Measurements from ENCODE around the gene SZT2. TPM values are rescaled to one million over a fixed set of nuclear protein-coding genes. Genes with fewer than 3 reads are reported as not detected.
A peak's percentile ranks its signal among the peaks of the same experiment; 100 is the strongest.
"Not testable (repeated sequence)": the region's sequence is repeated elsewhere in the genome, so short reads cannot be mapped to it uniquely, and the experiment has no call there.

SZT2 gene
- total RNA-seq, 2 experiments from 2014 or later: 55.6 to 57.8 TPM

DNA sequence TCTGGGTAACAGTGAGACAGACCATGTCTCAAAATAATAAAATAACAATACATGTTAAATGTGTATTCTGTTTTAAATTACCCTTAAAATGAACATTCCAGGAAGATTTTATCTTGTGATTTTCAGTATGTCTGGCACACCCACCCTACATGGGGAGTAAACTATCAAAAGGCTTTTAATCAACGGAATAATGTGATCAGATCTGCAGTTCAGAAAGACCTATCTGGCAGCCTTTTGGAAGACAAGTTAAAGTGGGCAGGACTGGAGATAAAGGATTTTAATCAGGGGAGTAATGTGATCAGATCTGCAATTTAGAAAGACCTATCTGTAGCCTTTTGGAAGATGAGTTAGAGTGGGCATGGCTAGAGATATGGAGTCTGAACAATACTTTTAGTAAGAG lies 10.2 kb upstream of the SZT2 start:
- no peak overlapping the region for H3K4me3 Mint-ChIP-seq
- POLR2A ChIA-PET: no interaction called here
- CTCF ChIA-PET: no interaction called here
- H3K4me1 Mint-ChIP-seq: no peaks in the 10 kb centered on the region
- DNase-seq: no peak
- no peak overlapping the region for H3K27ac Mint-ChIP-seq
- H3K27me3 Mint-ChIP-seq: no peaks in the 10 kb centered on the region
- H3K9me3 Mint-ChIP-seq: no peaks in the 10 kb centered on the region
- peaks cover 34% of the 10 kb centered on the region for H3K36me3 Mint-ChIP-seq (ENCODE audit: low read depth)

DNA sequence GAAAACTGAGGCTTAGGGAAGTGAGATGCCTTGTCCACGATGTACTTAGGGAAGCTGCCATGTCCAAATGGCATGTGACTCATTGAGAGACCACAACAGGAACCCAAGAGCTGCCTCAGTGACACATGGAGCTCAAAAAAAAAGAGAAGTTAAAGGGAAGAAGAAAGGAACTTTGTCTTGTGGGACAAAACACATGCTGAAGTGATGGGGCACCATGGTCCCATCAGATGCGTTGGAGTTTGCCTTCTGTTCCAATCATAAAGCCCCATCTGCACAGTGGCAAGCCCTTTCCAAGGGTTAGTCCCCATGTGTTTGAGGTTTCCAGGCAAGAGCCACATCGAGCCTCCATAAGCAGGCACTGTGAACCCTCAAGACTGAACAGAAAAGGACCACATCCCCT lies 8.1 kb upstream of the SZT2 start:
- no peaks in the 10 kb centered on the region for H3K27me3 Mint-ChIP-seq
- CTCF ChIA-PET: no interaction called here
- H3K4me3 Mint-ChIP-seq: no peak overlapping the region
- DNase-seq: no peak
- H3K36me3 Mint-ChIP-seq (ENCODE audit: low read depth): peaks cover 48% of the 10 kb centered on the region
- no peaks in the 10 kb centered on the region for H3K9me3 Mint-ChIP-seq
- no peak overlapping the region for H3K27ac Mint-ChIP-seq
- POLR2A ChIA-PET: interaction anchor here (2.0 kb wide), 1 partner anchor 13 kb away, joined by 5 read pairs; the partner anchor contains the start of gene ELOVL1
- no peaks in the 10 kb centered on the region for H3K4me1 Mint-ChIP-seq

DNA sequence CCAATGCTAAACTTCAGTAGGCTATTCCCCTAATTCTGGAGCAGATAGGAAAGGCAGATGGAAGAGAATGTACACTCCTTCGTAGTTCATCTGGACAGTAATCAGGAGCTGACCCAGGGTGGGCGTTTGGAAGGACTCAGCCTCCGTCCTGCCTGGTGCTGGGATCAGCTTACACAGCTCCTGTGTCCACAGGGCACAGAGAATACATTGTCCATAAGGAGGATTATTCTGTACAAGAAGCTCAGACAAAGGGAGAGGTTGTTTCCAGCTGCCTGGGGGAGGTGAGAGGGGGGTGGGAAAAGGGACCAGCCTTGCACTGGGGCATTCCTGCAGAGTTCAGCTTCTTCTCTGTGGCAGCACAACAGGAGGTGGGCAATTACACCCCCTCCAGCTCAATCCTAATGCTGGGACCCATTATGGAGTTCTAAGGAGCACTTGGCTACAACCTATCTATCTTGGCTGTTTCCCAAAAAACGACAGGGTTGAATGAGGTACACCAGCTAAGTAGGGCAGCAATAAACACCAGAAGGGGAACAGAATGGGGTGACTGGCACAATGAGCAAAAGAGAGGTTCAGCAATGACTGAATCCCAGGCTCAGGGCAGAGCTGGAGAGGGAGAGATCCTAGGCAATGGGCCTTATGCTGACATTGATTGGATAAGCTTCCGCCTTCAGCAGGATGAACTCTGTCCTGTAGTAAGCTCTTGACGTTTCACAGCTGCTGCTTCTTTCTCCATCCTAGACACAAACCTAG lies 7.5 kb upstream of the SZT2 start:
- no peak for DNase-seq
- Mint-ChIP-seq H3K4me3 (no peak overlapping the region), H3K9me3 (no peaks in the 10 kb centered on the region), H3K4me1 (no peaks in the 10 kb centered on the region), H3K36me3 (ENCODE audit: low read depth) (peaks cover 52% of the 10 kb centered on the region), H3K27ac (no peak overlapping the region), H3K27me3 (no peaks in the 10 kb centered on the region)
- CTCF ChIA-PET: no interaction called here
- POLR2A ChIA-PET: interaction anchor here (2.0 kb wide), 1 partner anchor 14 kb away, joined by 5 read pairs; the partner anchor contains the start of gene ELOVL1

DNA sequence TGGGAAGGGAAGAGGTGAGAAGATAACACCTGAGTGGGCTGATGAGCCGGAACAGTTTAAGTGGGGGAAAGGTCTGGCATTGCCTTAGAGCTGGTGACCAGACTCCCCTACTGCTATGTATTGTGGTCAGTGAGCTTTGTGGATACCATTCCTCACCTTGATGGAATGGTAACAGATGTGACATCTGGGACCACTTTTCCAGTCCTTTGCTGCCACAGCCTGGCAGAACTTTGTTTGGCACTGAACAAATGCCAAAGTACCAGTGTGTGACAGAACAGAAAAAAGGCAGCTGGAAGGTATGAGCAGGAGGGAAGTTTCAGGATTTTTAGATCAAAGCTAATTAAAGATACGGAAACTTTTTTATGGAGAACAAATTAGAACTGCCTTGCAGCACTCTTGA lies 6.2 kb upstream of the SZT2 start:
- peaks cover 52% of the 10 kb centered on the region for H3K36me3 Mint-ChIP-seq (ENCODE audit: low read depth)
- no peak for DNase-seq
- no peaks in the 10 kb centered on the region for H3K27me3 Mint-ChIP-seq
- ChIA-PET CTCF (no interaction called here), POLR2A (interaction anchor here (1.4 kb wide), 1 partner anchor 71 kb away, joined by 3 read pairs; the partner anchor contains the start of gene HYI)
- no peak overlapping the region for H3K4me3 Mint-ChIP-seq
- no peaks in the 10 kb centered on the region for H3K9me3 Mint-ChIP-seq
- no peak overlapping the region for H3K27ac Mint-ChIP-seq
- H3K4me1 Mint-ChIP-seq: peaks cover 10% of the 10 kb centered on the region

DNA sequence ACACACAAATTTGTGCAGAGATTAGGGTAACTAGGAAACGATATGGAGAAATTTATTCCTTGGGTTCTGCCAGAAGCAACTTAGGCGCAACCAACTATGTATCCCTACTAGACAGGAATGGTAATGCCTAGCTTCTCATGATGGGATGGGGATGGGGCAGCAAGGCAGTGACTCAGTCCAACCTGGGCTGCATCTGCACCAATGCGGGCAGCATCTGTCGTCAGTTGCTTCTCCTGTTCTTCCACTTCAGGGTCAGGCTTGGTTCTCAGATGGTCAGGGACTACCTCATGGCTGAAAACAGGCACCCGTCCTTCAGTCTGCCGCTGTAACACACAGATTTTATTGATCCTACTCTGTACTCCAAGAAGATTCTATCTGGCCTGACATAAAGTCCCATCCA lies 3.0 kb upstream of the SZT2 start:
- no peaks in the 10 kb centered on the region for H3K27me3 Mint-ChIP-seq
- no peak overlapping the region for H3K27ac Mint-ChIP-seq
- ChIA-PET POLR2A (interaction anchor here (1.2 kb wide), 1 partner anchor 27 kb away, joined by 3 read pairs; no protein-coding TSS in a partner anchor), CTCF (interaction anchor here (2.1 kb wide), 1 partner anchor 19 kb away, joined by 6 read pairs; the partner anchor contains the start of gene ELOVL1)
- no peak overlapping the region for H3K4me3 Mint-ChIP-seq
- H3K4me1 Mint-ChIP-seq: peaks cover 36% of the 10 kb centered on the region
- no peak for DNase-seq
- H3K36me3 Mint-ChIP-seq (ENCODE audit: low read depth): peaks cover 47% of the 10 kb centered on the region
- H3K9me3 Mint-ChIP-seq: no peaks in the 10 kb centered on the region

DNA sequence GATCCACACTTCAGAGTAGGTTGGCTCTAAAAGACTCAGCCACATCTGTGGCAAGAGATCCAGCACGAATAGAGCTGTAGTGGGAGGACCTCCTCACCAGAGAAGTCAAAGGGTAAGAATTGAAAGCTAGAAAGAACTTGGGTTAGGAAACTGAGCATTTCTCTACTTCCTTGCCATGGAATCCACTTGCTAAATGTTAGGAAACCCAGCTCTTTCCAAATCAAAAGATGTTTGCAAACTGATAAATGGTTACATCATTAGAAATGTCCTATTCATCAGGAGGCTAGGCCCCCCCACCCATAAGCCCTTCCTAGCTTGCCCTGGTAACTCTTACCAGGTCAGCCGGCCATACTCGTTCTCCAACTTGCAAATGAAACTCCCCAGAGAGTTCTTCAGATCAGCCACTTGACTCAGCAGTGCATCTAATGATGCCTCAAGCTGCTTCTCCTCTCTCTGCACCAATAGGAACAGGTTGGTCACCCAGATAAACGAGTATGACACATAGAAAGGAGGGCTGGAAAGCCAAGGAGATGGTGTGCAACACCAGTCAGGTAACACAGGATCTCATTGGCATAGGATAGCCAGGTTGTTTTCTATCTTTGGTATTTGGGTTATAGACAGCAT lies 1.6 kb upstream of the SZT2 start:
- Mint-ChIP-seq H3K4me1 (peaks cover 41% of the 10 kb centered on the region), H3K36me3 (ENCODE audit: low read depth) (peaks cover 45% of the 10 kb centered on the region), H3K9me3 (no peaks in the 10 kb centered on the region), H3K4me3 (peak overlapping the region; percentile 100), H3K27me3 (no peaks in the 10 kb centered on the region), H3K27ac (peak overlapping the region; percentile 95)
- DNase-seq: no peak
- POLR2A ChIA-PET: interaction anchor here (0.9 to 4.1 kb wide), 6 partner anchors 10 to 262 kb away, joined by 5 to 54 read pairs (median 6); partner anchors contain the start of genes CDC20, ELOVL1 and KDM4A
- CTCF ChIA-PET: interaction anchor here (1.5 to 2.4 kb wide), 3 partner anchors 10 to 20 kb away, joined by 4 to 13 read pairs (median 6); partner anchors contain the start of gene ELOVL1

DNA sequence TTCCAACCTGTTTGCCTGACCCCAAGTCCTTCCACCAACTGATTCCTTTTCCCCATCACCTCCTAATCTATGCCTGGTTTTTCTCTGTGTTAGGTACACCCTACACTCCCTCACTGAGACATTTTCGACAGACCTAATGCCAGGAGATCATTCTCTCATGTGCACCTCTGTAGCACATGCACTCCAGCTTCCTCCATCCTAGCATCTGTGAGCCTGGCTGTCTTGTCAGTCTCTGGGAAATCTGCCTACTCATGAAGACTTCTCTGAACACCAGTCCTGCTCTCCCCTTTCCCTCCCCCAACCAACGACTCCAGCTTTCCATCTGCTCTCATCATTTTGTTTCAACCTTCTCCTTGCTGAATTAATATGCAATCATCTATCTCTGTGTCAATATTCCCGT lies 1.1 kb upstream of the SZT2 start:
- Mint-ChIP-seq H3K36me3 (ENCODE audit: low read depth) (peaks cover 40% of the 10 kb centered on the region), H3K27ac (peak overlapping the region; percentile 95), H3K4me1 (peaks cover 41% of the 10 kb centered on the region), H3K4me3 (peak overlapping the region; percentile 100), H3K9me3 (no peaks in the 10 kb centered on the region), H3K27me3 (no peaks in the 10 kb centered on the region)
- POLR2A ChIA-PET: interaction anchor here (0.9 to 4.1 kb wide), 8 partner anchors 10 to 542 kb away, joined by 3 to 54 read pairs (median 5); partner anchors contain the start of genes CDC20, ELOVL1, KDM4A and ZNF691
- DNase-seq: no peak
- CTCF ChIA-PET: interaction anchor here (1.5 to 2.8 kb wide), 3 partner anchors 11 to 26 kb away, joined by 4 to 13 read pairs (median 13); partner anchors contain the start of gene ELOVL1

DNA sequence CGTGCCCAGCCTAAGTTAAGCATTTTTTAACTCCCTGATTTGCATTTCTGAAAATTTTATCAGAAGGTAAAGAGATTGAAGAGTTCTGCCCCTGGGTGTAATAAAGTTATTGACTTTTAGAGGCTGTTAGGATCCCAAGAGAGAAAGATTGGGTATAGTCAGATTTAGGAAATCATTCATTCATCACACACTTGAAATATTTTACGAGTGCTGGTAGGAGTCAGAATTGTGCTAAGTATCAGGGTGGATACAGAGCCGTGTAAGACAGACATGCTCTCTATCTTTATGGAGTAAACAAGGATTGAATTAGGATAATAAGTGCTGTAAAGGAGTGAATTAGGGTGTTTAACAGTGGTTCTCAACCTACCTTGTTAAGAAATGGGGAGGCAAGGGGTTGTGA lies 3.0 kb downstream of the SZT2 start:
- no peak for DNase-seq
- no peak overlapping the region for H3K4me3 Mint-ChIP-seq
- peaks cover 16% of the 10 kb centered on the region for H3K36me3 Mint-ChIP-seq (ENCODE audit: low read depth)
- no peak overlapping the region for H3K27ac Mint-ChIP-seq
- CTCF ChIA-PET: no interaction called here
- H3K4me1 Mint-ChIP-seq: peaks cover 39% of the 10 kb centered on the region
- POLR2A ChIA-PET: interaction anchor here (0.8 kb wide), 1 partner anchor 24 kb away, joined by 3 read pairs; the partner anchor contains the start of gene ELOVL1
- H3K27me3 Mint-ChIP-seq: no peaks in the 10 kb centered on the region
- no peaks in the 10 kb centered on the region for H3K9me3 Mint-ChIP-seq

DNA sequence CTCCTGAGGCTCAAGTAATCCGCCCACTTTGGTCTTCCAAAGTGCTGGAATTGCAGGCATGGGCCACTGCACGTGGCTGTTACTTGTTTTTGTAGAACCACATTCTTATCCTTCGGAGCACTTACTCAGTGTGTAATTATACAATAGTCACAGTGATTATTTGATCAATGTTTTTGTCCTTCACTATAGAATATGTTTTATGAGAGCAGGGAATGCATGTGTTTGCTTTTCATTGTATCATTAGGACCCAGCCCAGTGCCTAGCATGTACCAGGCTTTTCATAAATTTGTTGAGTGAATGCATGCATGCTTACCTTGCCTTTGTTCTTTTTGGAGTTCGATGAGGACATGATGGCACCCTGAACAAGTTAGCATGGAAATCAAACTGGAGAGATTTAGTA lies 5.8 kb downstream of the SZT2 start:
- ChIA-PET POLR2A (interaction anchor here (1.2 kb wide), 1 partner anchor 27 kb away, joined by 3 read pairs; no protein-coding TSS in a partner anchor), CTCF (interaction anchor here (1.2 kb wide), 1 partner anchor 19 kb away, joined by 3 read pairs; no protein-coding TSS in a partner anchor)
- Mint-ChIP-seq H3K27me3 (no peaks in the 10 kb centered on the region), H3K4me1 (peaks cover 15% of the 10 kb centered on the region), H3K36me3 (ENCODE audit: low read depth) (peaks cover 13% of the 10 kb centered on the region), H3K27ac (no peak overlapping the region), H3K4me3 (no peak overlapping the region), H3K9me3 (no peaks in the 10 kb centered on the region)
- no peak for DNase-seq

DNA sequence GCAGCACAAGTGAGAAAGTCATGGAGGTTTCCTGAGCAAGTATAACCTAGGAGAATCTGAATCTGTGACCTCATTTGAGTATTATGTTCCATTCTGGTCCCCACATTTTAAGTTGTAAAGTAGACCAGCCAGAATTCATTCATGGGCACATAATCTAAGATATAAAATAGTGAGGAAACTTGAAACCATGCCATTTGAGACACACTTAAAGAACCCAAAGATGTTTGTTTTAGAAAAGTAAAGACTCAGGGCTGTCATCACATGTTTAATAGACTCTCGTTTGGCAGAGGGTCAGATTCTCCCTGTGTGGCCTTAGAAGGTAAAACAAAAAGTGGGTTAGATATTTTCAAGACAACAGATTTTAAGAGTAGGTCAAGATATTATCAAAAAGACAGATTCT lies 6.4 kb downstream of the SZT2 start:
- H3K36me3 Mint-ChIP-seq (ENCODE audit: low read depth): peaks cover 13% of the 10 kb centered on the region
- no peak overlapping the region for H3K27ac Mint-ChIP-seq
- ChIA-PET CTCF (interaction anchor here (1.2 kb wide), 1 partner anchor 18 kb away, joined by 3 read pairs; no protein-coding TSS in a partner anchor), POLR2A (interaction anchor here (1.3 kb wide), 1 partner anchor 38 kb away, joined by 3 read pairs; the partner anchor contains the start of gene CDC20)
- H3K4me1 Mint-ChIP-seq: peaks cover 10% of the 10 kb centered on the region
- no peak for DNase-seq
- H3K9me3 Mint-ChIP-seq: no peaks in the 10 kb centered on the region
- no peaks in the 10 kb centered on the region for H3K27me3 Mint-ChIP-seq
- H3K4me3 Mint-ChIP-seq: no peak overlapping the region

DNA sequence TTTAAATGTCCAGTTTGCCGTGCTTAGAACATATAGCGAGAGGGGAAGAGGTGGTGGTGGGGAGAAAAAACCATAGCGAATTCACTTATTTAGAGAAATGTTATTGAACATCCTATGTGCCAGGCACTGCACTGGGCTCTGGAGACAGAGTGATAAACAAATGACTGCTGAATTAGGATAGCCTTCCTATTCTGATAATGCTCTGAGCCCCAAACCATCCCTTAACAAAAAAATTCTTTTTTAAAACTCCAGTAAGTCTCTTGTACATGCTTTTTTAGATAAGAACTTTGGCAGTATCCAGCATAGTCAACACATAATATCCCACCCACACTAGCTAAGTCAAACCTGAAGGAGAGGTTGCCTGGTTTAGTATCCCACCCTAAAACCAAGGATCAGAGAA lies 8.5 kb downstream of the SZT2 start:
- ChIA-PET CTCF (no interaction called here), POLR2A (no interaction called here)
- Mint-ChIP-seq H3K4me3 (no peak overlapping the region), H3K4me1 (peaks cover 2% of the 10 kb centered on the region), H3K9me3 (no peaks in the 10 kb centered on the region), H3K27me3 (no peaks in the 10 kb centered on the region), H3K36me3 (ENCODE audit: low read depth) (peaks cover 13% of the 10 kb centered on the region), H3K27ac (no peak overlapping the region)
- no peak for DNase-seq

DNA sequence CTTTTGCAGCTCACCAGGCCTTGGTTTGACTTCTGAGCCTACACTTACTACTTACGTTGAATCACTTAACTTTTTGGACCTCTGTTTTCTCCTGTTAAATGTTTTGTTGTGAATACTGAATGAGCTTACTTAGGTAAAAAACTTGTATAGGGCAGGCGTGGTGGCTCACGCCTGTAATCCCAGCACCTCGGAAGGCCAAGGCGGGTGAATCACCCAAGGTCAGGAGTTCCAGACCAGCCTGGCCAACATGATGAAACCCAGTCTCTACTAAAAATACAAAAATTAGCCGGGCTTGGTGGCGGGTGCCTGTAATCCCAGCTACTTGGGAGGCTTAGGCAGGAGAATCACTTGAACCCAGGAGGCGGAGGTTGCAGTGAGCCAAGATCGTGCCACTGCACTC lies 10.7 kb downstream of the SZT2 start:
- POLR2A ChIA-PET: interaction anchor here (1.3 kb wide), 1 partner anchor 10 kb away, joined by 3 read pairs; no protein-coding TSS in a partner anchor
- not testable (repeated sequence) for H3K4me1 Mint-ChIP-seq, H3K27me3 Mint-ChIP-seq, H3K4me3 Mint-ChIP-seq, H3K9me3 Mint-ChIP-seq, H3K27ac Mint-ChIP-seq, DNase-seq
- H3K36me3 Mint-ChIP-seq (ENCODE audit: low read depth): peaks cover 28% of the 10 kb centered on the region
- CTCF ChIA-PET: interaction anchor here (2.2 kb wide), 1 partner anchor 13 kb away, joined by 7 read pairs; no protein-coding TSS in a partner anchor

Data from activated CD4-positive, alpha-beta memory T cell treated with anti-CD3 and anti-CD28 coated beads, Interleukin-2, amount 10 ng/mL, durations not matched to agents 7 days and 5 days (primary cell).